T-helper 2 cell (primary cell): ENCODE measurements around the gene ARL11.

Experiments used
- DNase-seq, 5 experiments: peaks; one replicate each; pipeline versions ENCODE4 v3.0.0 to v3.0.0-alpha.2; 2012 to 2022

Gene ARL11

GRCh38 chr13:49649963-49650312 is 21.6 kb downstream of the ARL11 start:
- no peak for DNase-seq

GRCh38 chr13:49651570-49652354 is 23.5 kb downstream of the ARL11 start:
- DNase-seq: no peak

- peak in 1 of 5 experiments; percentile 35 for DNase-seq
Measured at GRCh38 chr13:49652355-49653305, 24.3 kb downstream of the ARL11 start.

- DNase-seq: no peak
Measured at GRCh38 chr13:49653478-49653877, 25.2 kb downstream of the ARL11 start.

GRCh38 chr13:49654011-49654410 is 25.7 kb downstream of the ARL11 start:
- DNase-seq: no peak

GRCh38 chr13:49655906-49656305 is 27.6 kb downstream of the ARL11 start:
- no peak for DNase-seq

GRCh38 chr13:49657241-49657641 is 28.9 kb downstream of the ARL11 start:
- no peak for DNase-seq

GRCh38 chr13:49664606-49665005 is 36.3 kb downstream of the ARL11 start:
- no peak for DNase-seq

- no peak for DNase-seq
Measured at GRCh38 chr13:49667773-49668172, 39.5 kb downstream of the ARL11 start.

GRCh38 chr13:49669735-49670309 is 41.5 kb downstream of the ARL11 start:
- peak in 1 of 5 experiments; percentile 36 for DNase-seq

GRCh38 chr13:49670828-49671227 is 42.5 kb downstream of the ARL11 start:
- DNase-seq: no peak

GRCh38 chr13:49676581-49677298 is 48.4 kb downstream of the ARL11 start:
- no peak for DNase-seq

GRCh38 chr13:49678191-49678914 is 50.0 kb downstream of the ARL11 start:
- no peak for DNase-seq

- DNase-seq: peak in 1 of 5 experiments; percentile 34
Measured at GRCh38 chr13:49679246-49679645, 50.9 kb downstream of the ARL11 start.

GRCh38 chr13:49681842-49682435 is 53.6 kb downstream of the ARL11 start:
- no peak for DNase-seq
